ENCODE data around the gene TMED10.
"Not testable (repeated sequence)": the region's sequence is repeated elsewhere in the genome, so short reads cannot be mapped to it uniquely, and the experiment has no call there.

TMED10 gene

GRCh38 chr14:75156901-75157300 is 19.5 kb downstream of the TMED10 start:
- peak; percentile 12 for DNase-seq

DNA sequence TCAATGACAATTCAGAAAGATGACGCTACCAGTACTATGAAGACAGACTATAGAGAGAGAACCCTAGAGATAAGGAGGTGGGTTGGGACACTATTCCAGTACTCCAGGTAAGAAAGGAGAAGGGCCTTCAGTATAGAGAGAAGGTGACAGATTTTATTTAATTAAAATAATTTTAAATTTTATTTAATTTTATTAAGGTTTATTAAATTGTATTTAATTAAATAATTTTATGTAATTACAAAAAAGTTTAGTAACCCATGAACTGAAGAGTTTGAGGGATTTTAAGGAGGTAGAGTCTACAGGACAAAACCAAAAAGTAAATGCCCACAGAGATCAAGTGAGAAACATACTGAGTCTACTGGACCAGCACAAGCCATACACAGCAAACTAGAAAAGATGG is 20.3 kb downstream of the TMED10 start:
- no peak for DNase-seq

DNA sequence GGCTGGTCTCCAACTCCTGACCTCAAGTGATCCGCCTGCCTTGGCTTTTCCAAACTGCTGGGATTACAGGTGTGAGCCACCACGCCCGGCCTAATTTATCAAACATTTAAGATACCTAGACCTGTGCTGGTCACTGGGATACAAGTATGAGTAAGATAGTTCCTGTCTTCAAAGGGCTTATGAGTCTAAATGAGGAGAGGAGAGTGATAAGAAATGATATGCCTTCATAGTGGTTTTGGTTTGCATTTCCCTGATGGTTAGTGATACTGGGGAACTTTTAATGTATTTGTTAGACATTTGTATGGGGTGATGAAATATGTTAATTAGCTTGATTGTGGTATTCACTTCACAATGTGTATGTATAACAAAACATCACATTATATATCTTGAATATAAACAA is 21.2 kb downstream of the TMED10 start:
- DNase-seq = no peak

- no peak for DNase-seq
Observed at GRCh38 chr14:75153295-75153694, 23.1 kb downstream of the TMED10 start.

GRCh38 chr14:75151851-75152250 is 24.6 kb downstream of the TMED10 start:
- DNase-seq = no peak

DNA sequence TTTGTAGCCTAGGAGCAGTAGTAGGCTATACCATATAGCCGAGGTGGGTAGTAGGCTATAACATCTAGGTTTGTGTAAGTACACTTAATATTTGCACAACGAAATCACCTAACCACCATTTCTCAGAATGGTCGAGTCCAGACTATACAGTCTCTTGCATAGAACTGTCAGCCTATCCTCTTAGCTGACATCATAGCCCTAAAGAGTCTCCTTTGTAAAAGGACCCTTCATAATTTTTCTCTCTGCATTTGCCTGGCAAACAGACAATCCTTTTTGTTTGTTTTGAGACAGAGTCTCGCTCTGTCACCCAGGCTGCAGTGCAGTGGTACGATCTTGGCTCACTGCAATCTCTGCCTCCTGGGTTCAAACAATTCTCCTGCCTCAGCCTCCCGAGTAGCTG is 25.8 kb downstream of the TMED10 start:
- DNase-seq = not testable (repeated sequence)

DNA sequence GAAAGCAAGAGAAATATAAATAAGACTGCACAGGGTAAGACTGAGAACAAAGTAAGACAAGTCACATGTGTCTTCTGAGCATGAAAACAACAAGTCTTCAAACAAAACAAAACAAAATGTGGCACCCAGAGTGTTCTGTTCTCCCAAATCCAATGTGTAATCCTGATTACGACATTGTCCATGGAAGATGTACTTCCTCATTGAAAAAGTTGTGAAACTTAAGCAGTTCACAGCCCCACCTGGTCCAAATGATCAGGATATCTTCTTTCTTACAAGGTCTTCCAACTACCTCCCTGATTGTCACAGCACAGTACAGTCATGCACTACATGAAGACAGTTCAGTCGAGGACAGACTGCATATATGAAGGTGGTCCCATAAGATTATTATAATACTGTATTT is 26.3 kb downstream of the TMED10 start:
- DNase-seq = no peak

- no peak for DNase-seq
Observed at GRCh38 chr14:75147423-75148071, 28.9 kb downstream of the TMED10 start.

DNA sequence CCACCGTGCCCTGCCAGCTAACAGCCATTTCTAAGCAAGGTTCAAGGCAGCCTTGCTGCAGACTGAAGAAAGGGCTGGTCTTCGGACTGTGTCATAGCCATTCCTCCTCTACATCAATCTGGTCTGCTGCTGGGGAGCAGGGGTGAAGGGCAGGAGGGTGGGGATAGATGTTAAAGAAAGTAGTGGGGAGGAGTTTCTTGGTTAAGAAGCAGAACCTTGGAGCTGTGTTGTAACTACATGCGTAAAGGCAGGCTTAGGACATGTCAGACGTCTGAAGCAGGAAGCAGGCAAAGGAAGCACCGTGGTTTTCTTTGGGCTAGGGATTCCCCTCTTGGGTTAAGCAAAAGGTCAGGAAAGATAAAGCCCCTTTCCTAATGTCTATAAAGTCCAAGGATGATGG is 31.5 kb downstream of the TMED10 start:
- DNase-seq = no peak

DNA sequence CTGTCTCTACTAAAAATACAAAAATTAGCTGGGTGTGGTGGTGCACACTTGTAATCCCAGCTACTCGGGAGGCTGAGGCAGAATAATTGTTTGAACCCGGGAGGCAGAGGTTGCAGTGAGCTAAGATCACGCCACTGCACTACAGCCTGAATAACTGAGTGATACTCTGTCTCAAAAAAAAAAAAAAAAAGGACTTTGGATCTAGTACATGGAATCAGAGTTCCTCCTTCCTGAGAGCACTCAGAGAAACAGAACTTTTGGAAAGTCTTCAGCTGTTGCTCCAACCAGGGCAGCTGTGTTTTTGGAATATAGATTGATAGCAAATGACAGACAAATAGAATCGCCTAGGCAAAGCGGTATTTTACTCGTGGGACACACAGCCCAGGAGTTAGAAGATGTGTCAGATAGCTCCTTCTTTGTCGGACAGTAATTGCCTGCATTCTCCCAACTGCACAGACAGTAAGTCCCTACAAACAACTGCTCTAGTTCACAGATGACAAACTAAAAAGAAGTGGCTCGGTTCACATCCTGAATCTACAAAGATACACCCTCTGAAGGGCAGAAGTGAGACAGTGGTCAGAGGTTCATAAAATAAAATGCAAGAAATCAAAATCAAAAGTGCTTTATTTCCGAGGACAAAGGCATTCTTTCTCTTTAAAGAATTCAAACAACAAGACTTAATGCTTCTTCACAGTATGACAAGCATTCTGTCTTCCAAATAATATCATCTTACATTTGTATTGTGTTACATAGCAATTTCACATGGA is 32.5 kb downstream of the TMED10 start:
- DNase-seq = no peak

DNA sequence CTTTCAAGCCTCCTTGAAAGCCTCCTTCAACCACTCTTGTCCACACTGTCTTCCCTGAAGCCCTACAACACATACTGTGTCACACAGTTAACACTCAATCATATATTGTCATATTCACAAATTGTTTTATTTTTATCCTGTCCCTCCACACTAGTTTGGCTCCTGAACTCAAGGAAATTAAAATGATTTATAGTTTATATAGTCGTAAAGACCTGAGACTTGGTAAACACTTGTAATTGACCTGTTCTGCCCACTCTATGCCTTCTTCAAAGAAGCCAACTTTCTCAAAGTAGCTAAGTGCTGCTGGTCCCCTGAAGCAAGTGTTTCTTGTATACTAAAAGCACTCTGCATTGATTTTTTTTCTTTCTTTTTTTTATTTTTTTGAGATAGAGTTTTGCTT is 33.9 kb downstream of the TMED10 start:
- DNase-seq = no peak

DNA sequence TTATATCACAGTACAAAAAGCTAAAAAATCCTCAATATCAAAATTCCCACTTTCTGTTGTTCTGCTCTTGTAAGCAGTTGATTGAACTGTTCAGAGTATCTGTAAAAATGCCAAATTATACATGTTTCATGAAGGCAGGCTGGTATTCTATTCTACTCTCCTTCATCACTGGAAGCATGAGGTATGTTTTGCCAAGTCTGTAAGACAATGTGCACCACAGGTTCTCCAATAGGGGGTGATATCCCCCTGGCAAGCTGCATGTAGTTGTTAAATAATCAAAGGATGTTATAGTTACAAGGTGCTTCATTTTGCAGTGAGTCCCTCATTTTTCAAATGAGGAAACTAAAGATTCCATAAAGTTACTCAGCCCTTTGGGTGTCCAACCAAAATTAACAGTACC is 34.4 kb downstream of the TMED10 start:
- peak; percentile 36 for DNase-seq

DNA sequence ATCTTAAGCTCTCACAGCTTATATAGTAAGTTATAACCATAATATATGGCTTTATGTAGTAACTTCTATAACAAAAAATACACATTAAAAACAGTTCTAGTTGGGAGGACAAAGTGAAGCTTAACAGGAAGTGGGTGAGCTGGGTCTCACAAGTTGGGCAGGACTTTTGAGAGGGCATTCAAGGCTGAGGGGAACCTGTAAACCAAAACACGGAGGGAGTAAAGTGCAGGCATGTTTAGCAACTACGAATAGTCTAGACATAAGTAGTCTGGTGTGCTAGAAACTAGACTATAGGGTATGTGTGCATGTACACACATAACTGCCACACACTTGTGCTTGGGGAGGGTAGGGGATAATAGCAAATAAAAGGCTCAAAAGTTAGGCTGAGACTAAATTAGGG is 35.4 kb downstream of the TMED10 start:
- DNase-seq = peak; percentile 11

- DNase-seq = no peak
Observed at GRCh38 chr14:75140620-75141019, 35.8 kb downstream of the TMED10 start.

DNA sequence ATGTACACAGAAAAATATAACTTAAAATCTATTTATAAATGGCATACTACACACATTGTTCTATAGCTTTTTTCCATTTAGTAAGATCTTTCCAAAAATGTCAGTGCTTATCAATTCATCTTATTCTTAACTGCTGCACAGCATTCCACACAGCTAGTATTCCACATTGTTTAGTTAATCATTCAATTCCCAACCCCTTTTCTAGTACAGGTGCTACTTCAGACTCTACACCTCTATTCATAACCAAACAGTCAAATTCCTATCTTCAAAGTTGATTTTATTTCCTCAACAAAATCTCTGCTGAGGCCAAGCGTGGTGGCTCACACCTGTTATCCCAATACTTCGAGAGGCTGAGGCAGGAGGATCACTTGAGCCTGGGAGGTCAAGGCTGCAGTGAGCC is 37.2 kb downstream of the TMED10 start:
- DNase-seq = no peak

DNA sequence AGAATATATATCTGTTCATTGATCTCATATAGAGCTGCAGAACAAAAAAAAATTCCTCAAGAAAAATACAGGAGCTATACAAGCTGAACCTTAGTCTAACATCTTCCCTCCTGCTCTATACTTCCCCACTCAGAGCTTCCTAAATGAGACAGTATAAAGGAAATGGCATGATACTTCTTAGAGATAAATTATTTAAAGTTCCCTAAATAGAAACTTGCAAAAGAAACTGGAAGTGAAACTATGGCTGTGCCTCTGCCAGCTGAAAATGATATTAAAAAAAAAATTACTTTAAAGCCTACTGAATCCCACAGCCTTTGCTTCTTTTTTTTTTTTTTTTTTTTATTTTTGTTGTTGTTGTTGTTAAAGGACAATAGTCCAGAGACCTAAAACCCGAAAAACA is 37.9 kb downstream of the TMED10 start:
- DNase-seq = no peak

DNA sequence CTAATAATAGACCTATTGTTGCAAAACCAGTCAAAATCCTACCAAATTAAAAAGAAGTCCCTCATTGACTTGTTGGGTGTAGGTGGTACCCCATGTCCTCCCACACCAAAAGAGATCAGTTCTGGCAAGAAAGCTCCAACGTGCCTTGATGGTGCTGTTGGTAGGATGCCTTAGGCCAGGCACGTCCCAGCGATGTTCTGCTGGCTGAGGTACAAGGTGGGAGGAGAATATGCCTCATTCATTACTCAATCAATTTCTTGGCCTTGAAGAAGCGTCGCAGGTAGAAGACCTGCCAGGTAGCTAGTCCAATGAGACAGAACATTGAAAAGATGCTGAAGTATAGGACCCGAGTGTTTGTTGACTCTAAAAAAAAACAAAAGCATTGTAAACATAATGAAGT is 41.8 kb downstream of the TMED10 start:
- no peak for DNase-seq

DNA sequence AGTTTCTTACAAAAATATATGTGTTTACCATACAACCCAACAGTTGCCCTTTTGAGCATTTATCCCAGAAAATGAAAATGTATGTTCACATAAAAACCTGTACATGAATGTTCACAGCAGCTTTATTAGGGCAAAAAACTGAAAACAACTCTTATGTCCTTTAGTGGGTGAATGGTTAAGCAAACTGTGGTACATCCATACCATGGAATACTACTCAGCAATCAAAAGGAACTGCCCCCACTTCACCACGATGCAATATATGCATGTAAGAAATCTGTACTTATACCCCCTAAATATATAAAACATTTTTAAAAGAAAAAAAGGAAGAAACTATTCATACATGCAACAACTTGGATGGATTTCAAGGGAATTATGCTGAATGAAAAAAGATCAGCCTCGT is 42.8 kb downstream of the TMED10 start:
- no peak for DNase-seq

- peak; percentile 62 for DNase-seq
Observed at GRCh38 chr14:75132382-75133086, 43.9 kb downstream of the TMED10 start.

- no peak for DNase-seq
Observed at GRCh38 chr14:75128596-75128990, 47.8 kb downstream of the TMED10 start.

DNA sequence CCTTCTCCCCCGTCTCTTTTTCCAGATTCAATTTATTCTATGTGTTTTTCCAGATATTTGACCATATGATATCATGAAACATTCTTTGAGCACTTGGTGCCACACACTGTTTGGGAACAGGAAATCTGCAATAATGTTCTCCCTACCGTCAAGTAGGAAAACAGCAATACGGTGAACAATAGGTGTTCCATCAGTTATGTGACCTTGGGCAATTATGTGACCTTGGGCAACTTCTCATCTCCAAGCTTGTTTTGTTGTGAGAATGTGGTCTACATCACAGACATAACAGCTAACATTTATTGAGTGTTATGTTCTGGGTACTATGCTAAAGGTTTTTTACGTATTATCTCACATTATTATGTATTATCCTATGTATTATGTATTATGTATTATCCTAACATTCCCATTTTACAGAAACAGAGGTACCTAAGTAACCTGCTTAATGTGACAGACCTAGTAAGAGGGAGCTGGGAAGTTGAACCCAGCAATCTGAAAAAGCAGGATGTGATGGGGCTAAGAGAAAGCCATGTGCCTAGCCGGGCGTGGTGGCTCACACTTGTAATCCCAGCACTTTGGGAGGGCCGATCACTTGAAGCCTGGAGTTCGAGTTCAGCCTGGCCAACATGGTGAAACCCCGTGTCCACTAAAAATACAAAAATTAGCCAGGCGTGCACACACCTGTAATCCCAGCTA is 48.4 kb downstream of the TMED10 start:
- no peak for DNase-seq

GRCh38 chr14:75127474-75127820 is 49.0 kb downstream of the TMED10 start:
- DNase-seq = peak; percentile 11

DNA sequence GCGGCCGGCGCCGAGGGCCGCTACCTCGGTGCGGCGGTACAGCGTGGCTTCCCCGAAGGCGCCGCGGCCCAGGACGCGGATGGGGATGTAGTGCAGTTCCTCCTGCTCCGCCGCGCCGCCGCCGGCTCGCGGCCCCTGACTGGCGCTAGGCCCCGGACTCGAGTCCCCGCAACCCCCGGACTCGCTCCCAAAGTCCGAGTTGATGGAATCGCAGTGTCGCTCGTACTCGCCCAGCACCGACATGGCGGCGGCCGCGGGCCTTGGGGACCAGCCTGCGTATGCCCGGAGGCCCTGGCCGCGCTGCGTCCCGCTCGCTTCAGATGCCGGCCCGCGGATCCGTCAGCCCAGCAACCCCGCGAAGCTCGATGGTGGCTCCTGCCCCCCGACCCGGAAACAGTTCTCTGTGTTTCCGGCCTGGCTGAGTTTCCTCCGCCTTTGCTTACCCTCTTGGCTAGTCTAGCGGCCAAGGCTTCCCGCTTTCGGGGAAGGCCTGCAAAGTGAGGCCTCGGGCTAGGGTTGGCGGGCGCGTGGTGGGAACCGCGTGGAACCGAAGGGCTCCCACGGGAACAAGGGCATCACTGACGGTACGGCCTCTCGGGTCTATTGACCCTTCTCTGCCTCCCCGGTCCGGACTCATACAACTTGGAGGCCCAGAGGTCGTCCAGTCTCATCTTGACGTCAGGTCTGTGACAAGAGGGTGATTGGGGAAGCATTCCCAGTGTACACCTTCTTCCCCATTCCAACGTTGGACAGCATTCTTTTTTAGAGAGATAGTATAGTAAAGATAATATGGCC is 49.5 kb downstream of the TMED10 start, which contains the start of gene NEK9:
NEK9 (minus strand) TSS at position 370 of the 795 bp plus-strand sequence; CDS start at position 243, 127 bp downstream.
- DNase-seq = peak; percentile 89
